ENCODE results near the gene DAPK3.
"Not testable (repeated sequence)": the region's sequence is repeated elsewhere in the genome, so short reads cannot be mapped to it uniquely, and the experiment has no call there.

DAPK3 gene

GRCh38 chr19:3970808-3971598, at the start of gene DAPK3:
TSS of gene DAPK3 (minus strand) at chr19:3971099. CDS start at chr19:3969735, 1,364 bp downstream.
- DNase-seq = peak; percentile 97 to 98

DNA sequence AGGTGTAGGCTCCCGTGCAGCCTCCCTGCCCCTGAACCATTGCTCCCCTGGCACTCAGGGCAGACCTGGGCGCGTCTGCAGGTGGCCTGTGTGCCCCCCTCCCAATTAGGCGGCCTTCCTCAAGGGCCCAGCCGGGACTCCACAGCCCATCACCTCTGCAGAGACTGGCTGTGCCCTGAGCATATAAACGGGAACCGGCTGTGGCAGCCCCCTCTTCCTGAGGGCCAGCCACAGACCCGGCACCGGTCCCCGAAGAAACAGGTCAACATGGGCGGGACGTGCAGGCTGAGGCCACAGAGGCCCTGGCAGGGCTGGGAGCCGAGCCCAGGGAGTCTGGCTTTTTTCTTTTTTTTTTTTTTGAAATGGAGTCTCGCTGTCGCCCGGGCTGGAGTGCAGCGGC, 48.7 kb upstream of the DAPK3 start:
- DNase-seq = no peak

DNA sequence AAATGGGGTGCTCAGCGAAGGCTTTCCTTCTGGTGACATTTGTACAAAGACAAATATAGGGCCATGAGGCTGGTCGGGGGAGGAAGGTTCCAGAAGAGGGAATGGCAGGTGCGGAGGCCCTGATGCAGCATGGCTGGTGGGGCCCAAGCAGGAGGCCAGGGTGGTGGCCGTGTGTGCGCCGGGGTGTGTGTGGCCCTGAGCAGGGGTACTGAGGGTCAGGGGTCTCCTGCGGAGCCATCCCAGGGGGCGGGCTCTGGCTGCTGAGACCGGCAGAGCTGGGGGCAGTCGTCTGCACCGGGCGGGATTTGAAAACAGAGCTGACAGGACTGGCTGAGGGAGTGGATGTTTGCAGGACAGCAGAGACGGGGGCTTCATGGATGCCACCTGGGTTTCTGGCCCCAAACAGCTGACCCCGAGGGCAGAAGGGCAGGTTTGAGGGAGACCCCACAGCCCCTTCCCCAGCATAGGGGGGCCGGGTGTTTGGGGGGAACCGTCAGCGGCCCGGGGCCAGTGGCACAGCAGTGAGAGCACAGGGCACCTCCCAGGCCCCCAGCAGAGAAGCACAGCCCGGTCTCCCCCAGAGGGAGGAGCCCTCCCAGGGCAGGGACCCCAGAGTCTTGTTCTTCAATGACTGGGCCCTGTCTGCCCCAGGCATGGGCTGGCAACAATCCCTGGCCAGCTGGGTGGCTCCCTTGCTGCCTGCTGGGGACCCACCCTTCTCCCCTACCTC, 48.0 kb upstream of the DAPK3 start:
- no peak for DNase-seq

DNA sequence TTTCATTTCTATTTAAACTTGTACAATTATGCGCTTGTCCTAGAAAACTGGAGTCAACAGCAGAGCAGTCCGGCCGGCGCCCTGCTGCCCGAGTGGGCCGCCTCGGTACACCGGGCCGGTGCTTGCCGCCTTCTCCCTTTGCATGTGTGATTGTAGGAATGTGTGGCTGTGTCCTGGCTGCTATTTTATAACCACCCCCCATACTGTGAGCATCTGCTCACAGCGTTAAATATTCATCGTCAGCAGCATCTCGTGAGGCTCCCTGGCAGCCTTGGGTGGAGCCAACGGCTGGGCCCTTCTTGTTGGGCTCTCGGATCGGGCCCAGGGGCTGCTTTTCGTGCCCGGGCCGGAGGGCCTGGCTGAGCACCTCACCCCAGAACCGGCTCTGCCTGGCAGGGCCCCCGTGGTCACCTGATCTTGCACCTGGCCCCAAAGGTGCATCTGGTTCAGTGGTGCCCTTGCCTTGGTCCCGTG, 47.3 kb upstream of the DAPK3 start:
- DNase-seq = no peak

GRCh38 chr19:4016903-4017638, 46.2 kb upstream of the DAPK3 start:
- no peak for DNase-seq

- DNase-seq = no peak
These were observed 45.6 kb upstream of the DAPK3 start for GRCh38 chr19:4016486-4016885.

- DNase-seq = no peak
These were observed 45.0 kb upstream of the DAPK3 start for GRCh38 chr19:4015705-4016402.

DNA sequence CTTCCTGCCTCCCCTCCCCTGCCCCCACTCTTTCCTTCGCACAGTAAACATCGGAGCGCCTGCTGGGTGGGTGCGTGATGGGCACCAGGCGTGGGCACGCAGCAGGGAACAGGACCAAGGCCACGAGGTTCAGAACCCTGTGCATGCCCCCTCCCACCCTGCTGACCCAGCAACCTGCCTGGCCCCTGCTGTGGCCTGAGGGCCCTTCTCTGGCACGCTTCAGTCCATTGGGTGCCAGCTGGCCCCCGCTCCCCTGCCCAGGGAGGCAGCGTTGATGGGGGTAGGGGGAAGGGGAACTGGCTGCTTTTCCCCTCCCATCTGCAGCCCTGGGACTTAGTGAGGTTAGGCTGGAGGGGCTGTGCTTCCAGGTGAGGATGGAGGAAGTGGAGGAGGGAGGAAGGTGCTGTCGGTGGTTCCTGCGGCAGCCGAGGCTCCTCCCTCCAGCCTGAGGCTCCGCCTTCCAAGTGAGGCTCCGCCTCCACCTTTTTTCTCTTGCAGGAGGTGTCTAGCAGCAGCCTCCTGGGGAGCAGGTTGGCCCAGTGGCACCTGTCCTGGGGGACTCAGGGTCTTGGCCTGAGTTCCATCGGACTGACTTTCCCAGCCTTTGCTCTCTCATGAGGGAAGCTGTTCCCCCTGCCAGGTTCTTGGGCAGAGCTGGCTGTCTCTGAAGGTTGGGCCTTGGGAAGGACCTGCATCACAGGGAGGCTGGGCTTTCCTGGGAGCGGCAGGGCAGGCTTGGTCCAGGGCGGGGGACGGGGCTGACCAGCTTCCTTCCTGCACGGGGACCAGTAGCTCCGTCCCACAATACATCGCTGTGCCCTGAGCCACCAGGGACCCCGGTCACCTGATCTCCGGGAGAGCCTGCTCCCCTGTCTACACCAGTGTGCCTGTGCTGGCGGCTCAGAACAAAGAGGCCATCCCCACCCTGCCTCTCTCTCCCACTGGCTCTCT, 43.9 kb upstream of the DAPK3 start:
- DNase-seq = no peak

GRCh38 chr19:4013886-4014540, 43.1 kb upstream of the DAPK3 start:
- no peak for DNase-seq

GRCh38 chr19:4012975-4013634, 42.2 kb upstream of the DAPK3 start:
- DNase-seq = no peak

DNA sequence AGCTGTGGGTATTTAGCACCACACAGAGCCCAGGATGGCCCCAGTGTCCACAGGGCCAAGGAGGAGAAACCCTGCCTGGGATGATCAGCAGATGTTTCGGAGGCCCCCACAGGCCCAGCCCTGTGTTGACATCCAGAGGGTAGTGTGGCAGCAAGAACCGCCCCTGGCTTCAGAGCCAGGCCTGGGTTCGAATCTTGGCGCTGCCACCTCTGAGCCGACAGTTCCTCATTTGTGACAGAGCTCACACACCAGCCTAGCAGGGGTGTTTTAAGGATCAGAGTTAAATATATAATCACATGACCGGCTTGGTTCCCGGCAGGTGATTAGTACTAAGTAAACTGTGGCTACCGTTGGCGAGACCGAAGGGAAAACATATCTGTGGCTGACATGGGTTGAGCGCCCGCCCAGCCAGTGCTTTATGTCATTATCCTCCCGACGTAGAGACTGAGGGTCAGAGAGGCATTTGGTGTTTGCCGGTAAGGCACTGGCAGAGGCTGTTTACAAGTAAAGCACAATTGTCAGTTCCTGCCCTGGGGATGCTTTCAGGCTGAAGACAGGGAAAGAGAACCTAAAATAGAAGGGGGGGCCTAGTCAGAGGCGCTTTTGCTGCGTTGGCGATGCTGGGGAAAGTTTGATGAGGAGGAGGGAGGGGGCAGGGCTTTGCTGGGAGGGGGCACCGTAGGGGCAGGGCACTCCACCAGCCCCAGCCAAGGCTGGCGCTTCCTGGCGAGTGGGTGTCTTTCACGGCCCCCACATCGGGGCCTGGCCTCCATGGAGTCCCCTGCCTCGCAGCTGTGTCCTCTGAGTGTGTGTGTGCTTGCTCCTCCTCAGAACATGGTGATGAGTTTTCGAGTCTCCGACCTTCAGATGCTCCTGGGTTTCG, 41.4 kb upstream of the DAPK3 start:
- peak; percentile 61 to 89 for DNase-seq

- not testable (repeated sequence) for DNase-seq
These were observed 40.5 kb upstream of the DAPK3 start for GRCh38 chr19:4011430-4011829.

GRCh38 chr19:4010808-4011110, 39.9 kb upstream of the DAPK3 start:
- no peak for DNase-seq

- no peak for DNase-seq
These were observed 39.3 kb upstream of the DAPK3 start for GRCh38 chr19:4009990-4010807.

DNA sequence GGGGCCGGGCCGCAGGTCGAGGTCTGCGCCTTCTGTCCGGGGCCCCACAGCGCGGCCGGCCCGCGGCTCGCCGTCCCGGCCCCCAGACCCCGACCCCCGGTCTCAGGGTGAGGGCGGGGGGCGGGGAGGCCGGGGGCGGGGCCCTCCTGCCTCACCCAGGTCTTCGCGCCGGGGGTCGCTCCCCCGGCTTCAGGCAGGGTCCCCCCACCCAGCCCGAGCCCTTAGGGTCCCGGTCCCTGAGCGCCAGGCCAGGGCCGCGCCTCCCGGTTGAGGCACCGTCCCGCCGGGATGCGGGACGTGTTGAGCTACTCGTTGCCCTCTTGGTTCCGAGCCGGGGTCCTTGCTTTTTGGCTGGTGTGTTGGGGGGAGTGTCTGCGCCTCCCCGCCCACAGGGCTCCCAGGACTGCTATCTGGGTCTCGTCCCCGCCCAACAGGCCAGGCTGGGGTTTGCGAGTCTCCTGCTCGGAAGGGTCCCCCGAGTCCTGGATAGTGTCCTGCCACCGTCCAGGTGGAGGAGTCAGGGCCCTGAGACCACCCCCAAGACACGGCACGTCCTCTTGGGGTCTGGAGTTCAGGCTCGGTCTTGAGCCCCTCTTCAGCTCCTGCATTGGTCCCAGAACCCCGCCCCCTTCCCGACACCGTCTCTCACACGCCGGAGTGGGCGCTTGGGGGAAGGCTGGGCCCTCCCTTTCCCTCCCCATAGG, 37.1 kb upstream of the DAPK3 start:
- no peak for DNase-seq

- DNase-seq = peak; percentile 94 to 95
These were observed 36.3 kb upstream of the DAPK3 start, which contains the start of gene PIAS4 for GRCh38 chr19:4007021-4007835. TSS of gene PIAS4 (plus strand) at chr19:4007736. CDS start at chr19:4007761, 25 bp downstream.

- DNase-seq = not testable (repeated sequence)
These were observed 34.5 kb upstream of the DAPK3 start for GRCh38 chr19:4005436-4005835.
